UCSD-AML1 (cell line): ENCODE measurements around the gene NFATC2.

Source experiments
- DNase-seq: peaks from one replicate; lab custom pipeline; 2025; ENCODE audit not compliant: unreplicated experiment; lab: John Stamatoyannopoulos, UW

Gene NFATC2

GRCh38 chr20:51452734-51453365 lies 89.7 kb downstream of the NFATC2 start:
- DNase-seq: no peak

- DNase-seq: no peak
Measured at GRCh38 chr20:51452091-51452613, 90.4 kb downstream of the NFATC2 start.

- no peak for DNase-seq
Measured at GRCh38 chr20:51451484-51451883, 91.0 kb downstream of the NFATC2 start.

GRCh38 chr20:51450984-51451383 lies 91.5 kb downstream of the NFATC2 start:
- no peak for DNase-seq

GRCh38 chr20:51450221-51450712 lies 92.3 kb downstream of the NFATC2 start:
- no peak for DNase-seq

GRCh38 chr20:51449498-51450220 lies 92.9 kb downstream of the NFATC2 start:
- DNase-seq: no peak

- no peak for DNase-seq
Measured at GRCh38 chr20:51447765-51448148, 94.8 kb downstream of the NFATC2 start.

GRCh38 chr20:51447097-51447764 lies 95.3 kb downstream of the NFATC2 start:
- DNase-seq: no peak

- DNase-seq: no peak
Measured at GRCh38 chr20:51446656-51447055, 95.9 kb downstream of the NFATC2 start.

- DNase-seq: no peak
Measured at GRCh38 chr20:51446230-51446629, 96.3 kb downstream of the NFATC2 start.

GRCh38 chr20:51445591-51445990 lies 96.9 kb downstream of the NFATC2 start:
- DNase-seq: no peak

- no peak for DNase-seq
Measured at GRCh38 chr20:51444922-51445438, 97.5 kb downstream of the NFATC2 start.

GRCh38 chr20:51444467-51444866 lies 98.1 kb downstream of the NFATC2 start:
- no peak for DNase-seq

- no peak for DNase-seq
Measured at GRCh38 chr20:51442602-51443001, 99.9 kb downstream of the NFATC2 start.

GRCh38 chr20:51440589-51440988 lies 101.9 kb downstream of the NFATC2 start:
- no peak for DNase-seq

GRCh38 chr20:51439160-51439689 lies 103.3 kb downstream of the NFATC2 start:
- DNase-seq: no peak

- DNase-seq: no peak
Measured at GRCh38 chr20:51438136-51438535, 104.4 kb downstream of the NFATC2 start.

- no peak for DNase-seq
Measured at GRCh38 chr20:51437182-51437924, 105.2 kb downstream of the NFATC2 start.

GRCh38 chr20:51434580-51435247 lies 107.8 kb downstream of the NFATC2 start:
- DNase-seq: no peak

GRCh38 chr20:51434026-51434425 lies 108.5 kb downstream of the NFATC2 start:
- no peak for DNase-seq
